PC-9 (cell line): ENCODE measurements around the gene CUX1. TPM values are rescaled to one million over a fixed set of nuclear protein-coding genes. Genes with fewer than 3 reads are reported as not detected.

Experiments
- BruUV-seq: library from RNA; stranded (reverse); fragments of 400-500 nt; replicated peaks from 2 replicates; lab custom pipeline; 2021; lab: Mats Ljungman, UMichigan
- CTCF ChIA-PET: fragments of 300-600 bp; sonication (Branson Sonifier 250); formaldehyde crosslinking; loops from one replicate; lab custom pipeline; 2022; ENCODE audit warnings: antibody characterized with exemption; lab: Charles Lee
- POLR2A ChIA-PET: fragments of 300-600 bp; sonication (Branson Sonifier 250); formaldehyde crosslinking; loops from one replicate; lab custom pipeline; 2022; ENCODE audit warnings: antibody characterized with exemption; ENCODE audit not compliant: unreplicated experiment; lab: Charles Lee
- DNase-seq, 2 experiments: peaks; one replicate each; pipeline versions ENCODE4 v3.0.0 to v3.0.0-alpha.2; 2015 to 2022; ENCODE audit warnings: mixed read lengths in 1 of 2
- H2AFZ ChIP-seq: fragments of 200-600 bp; sonication (generic); 2 replicates; pipeline ENCODE4 v1.8.1; 2017; ENCODE audit warnings: antibody characterized with exemption
- H3F3A ChIP-seq: fragments of 200-600 bp; sonication (generic); 2 replicates; pipeline ENCODE4 v1.8.1; 2017; ENCODE audit warnings: antibody characterized with exemption, mild to moderate bottlenecking, low read depth; ENCODE audit not compliant: insufficient read depth
- H3K27ac ChIP-seq: fragments of 200-600 bp; sonication (generic); 2 replicates; pipeline ENCODE4 v1.6.1; 2016; ENCODE audit warnings: mixed run types
- H3K27me3 ChIP-seq: fragments of 200-600 bp; sonication (generic); 2 replicates; pipeline ENCODE4 v1.6.1; 2016; ENCODE audit warnings: low read depth, mixed run types; ENCODE audit not compliant: insufficient read depth
- H3K36me3 ChIP-seq: fragments of 200-600 bp; sonication (generic); 2 replicates; pipeline ENCODE4 v1.6.1; 2016; ENCODE audit warnings: low read depth, mixed run types
- H3K4me1 ChIP-seq: fragments of 200-600 bp; sonication (generic); replicated peaks from 2 replicates; pipeline ENCODE4 v1.6.1; 2016; ENCODE audit warnings: mixed run types; ENCODE audit not compliant: insufficient read depth
- H3K4me2 ChIP-seq: fragments of 200-600 bp; sonication (generic); 2 replicates; pipeline ENCODE4 v1.6.1; 2017; ENCODE audit warnings: mixed run types
- H3K4me3 ChIP-seq: fragments of 200-600 bp; sonication (generic); 2 replicates; pipeline ENCODE4 v1.6.1; 2016; ENCODE audit warnings: mixed run types
- H3K79me2 ChIP-seq: fragments of 200-600 bp; sonication (generic); 2 replicates; pipeline ENCODE4 v1.6.1; 2017; ENCODE audit warnings: low read depth, mixed run types
- H3K9me2 ChIP-seq: fragments of 200-600 bp; sonication (generic); 2 replicates; pipeline ENCODE4 v1.8.1; 2017; ENCODE audit warnings: mild to moderate bottlenecking; ENCODE audit not compliant: insufficient read depth
- H3K9me3 ChIP-seq: fragments of 200-600 bp; sonication (generic); 2 replicates; pipeline ENCODE4 v1.8.1; 2016; ENCODE audit warnings: low read depth; ENCODE audit not compliant: insufficient read depth
- H4K20me1 ChIP-seq: fragments of 200-600 bp; sonication (generic); 2 replicates; pipeline ENCODE4 v1.8.1; 2017; ENCODE audit not compliant: insufficient read depth
- EZH2 ChIP-seq: fragments of 200-600 bp; sonication (generic); IDR thresholded peaks from 2 replicates; pipeline ENCODE4 v1.8.0; 2017; ENCODE audit warnings: antibody characterized with exemption, low read depth
- intact Hi-C: fragments of 100-400 bp; cut with micrococcal nuclease; formaldehyde crosslinking; loops from one replicate; pipeline ENCODE4 v1.10.0; 2022; ENCODE audit not compliant: unreplicated experiment
- total RNA-seq: library from RNA; stranded (reverse); gene quantifications from 2 replicates; pipeline ENCODE4 v1.2.3, GENCODE V29; 2021
- TF ChIP-seq, protein P1 (sequence below): fragments of 200-600 bp; sonication (generic); conservative IDR thresholded peaks from 2 replicates; pipeline ENCODE4 v1.6.1; 2017; ENCODE audit warnings: mixed run types, antibody characterized with exemption, mild to moderate bottlenecking, moderate library complexity

The CUX1 gene
- total RNA-seq, 1 experiment from 2014 or later, result 83.3 TPM

DNA sequence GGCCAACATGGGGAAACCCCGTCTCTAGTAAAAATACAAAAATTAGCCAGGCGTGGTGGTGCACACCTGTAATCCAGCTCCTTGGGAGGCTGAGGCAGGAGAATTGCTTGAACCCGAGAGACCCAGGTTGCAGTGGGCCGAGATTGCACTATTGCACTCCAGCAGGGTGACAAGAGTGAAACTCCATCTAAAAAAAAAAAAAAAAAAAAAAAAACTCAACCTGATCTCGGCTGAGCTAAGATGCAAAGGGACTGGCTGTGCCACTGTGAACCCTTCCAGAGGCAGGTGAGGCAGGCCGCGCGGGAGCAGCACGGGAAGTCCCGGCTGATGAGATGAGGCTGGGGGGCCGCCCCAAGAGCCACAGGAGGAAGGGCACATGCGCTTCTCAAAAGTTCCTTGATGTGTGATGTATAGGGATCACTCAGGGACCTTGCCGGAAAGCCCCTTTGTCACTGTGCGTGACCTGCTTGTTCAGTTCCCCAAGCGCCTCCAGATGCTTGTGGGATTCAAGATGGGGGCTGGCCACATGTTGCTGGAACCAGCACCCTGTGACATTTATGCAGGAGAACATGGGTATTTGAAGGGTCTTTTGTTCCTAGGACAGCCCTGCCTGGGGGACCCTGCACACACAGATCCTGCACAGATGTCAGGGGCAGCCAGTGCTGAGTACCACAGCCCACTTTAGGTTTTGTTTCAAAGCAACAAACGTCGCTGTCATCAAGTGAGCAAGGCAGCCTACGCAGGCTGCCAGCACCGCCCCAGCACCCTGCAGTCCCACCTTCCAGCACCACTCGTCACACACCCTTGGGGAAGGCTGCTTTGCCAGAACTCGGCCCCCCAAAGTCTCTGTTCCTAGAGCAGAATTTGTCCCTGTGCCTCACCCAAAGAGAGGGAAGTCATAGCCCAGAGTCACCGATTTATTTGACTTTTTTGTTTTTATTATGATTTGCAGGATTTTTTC lies 394.4 kb downstream of the CUX1 start:
- H3K27ac ChIP-seq, result no peak overlapping the region
- no peaks in the 10 kb centered on the region for H3K27me3 ChIP-seq
- no peaks in the 10 kb centered on the region for H3K9me2 ChIP-seq
- H3K36me3 ChIP-seq, result no peaks in the 10 kb centered on the region
- H2AFZ ChIP-seq, result no peak overlapping the region
- intact Hi-C loops, result no loop called here
- no peaks in the 10 kb centered on the region for H3K79me2 ChIP-seq
- TF ChIP-seq, protein P1, sequence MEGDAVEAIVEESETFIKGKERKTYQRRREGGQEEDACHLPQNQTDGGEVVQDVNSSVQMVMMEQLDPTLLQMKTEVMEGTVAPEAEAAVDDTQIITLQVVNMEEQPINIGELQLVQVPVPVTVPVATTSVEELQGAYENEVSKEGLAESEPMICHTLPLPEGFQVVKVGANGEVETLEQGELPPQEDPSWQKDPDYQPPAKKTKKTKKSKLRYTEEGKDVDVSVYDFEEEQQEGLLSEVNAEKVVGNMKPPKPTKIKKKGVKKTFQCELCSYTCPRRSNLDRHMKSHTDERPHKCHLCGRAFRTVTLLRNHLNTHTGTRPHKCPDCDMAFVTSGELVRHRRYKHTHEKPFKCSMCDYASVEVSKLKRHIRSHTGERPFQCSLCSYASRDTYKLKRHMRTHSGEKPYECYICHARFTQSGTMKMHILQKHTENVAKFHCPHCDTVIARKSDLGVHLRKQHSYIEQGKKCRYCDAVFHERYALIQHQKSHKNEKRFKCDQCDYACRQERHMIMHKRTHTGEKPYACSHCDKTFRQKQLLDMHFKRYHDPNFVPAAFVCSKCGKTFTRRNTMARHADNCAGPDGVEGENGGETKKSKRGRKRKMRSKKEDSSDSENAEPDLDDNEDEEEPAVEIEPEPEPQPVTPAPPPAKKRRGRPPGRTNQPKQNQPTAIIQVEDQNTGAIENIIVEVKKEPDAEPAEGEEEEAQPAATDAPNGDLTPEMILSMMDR, result no peak
- no peak for TF ChIP-seq EZH2
- H3K4me3 ChIP-seq, result no peak overlapping the region
- H3F3A ChIP-seq, result no peaks in the 10 kb centered on the region
- ChIA-PET CTCF (no interaction called here), POLR2A (no interaction called here)
- no peak for DNase-seq
- H3K4me1 ChIP-seq, result no peaks in the 10 kb centered on the region
- no peak overlapping the region for H3K4me2 ChIP-seq
- H4K20me1 ChIP-seq, result no peaks in the 10 kb centered on the region
- no TSS peak for BruUV-seq
- H3K9me3 ChIP-seq, result no peaks in the 10 kb centered on the region

DNA sequence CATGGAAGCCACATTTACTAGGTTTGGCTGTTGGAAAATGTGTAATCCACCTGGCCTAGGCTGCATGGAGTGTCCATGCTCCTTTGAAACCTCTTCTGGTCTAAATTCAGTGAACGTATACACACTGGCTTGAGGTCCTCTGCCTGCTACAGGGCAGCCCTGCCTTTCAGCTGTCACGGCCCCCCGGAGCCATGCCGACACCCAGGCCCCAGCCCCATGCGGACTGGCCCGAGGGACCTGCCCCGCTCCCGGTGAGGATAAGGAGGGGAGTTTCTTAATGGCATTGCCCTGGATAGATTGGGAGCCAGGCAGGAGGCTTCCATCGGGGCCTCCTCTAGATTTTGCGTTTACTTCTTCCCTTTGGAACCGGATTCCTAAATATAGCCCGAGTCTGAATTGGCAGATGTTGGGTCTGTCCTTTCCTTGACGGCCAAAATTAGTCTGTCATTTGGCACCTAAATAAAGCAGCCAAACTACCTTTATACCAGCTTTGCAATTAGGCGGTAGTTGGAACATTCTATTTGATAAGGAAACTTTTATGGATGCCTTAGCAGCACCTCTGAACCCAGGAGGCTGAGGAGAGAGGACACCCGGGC lies 397.1 kb downstream of the CUX1 start:
- POLR2A ChIA-PET, result no interaction called here
- Histone ChIP-seq H3K4me2 (no peak overlapping the region), H3K9me3 (no peaks in the 10 kb centered on the region), H2AFZ (no peak overlapping the region), H3K36me3 (no peaks in the 10 kb centered on the region), H3K9me2 (no peaks in the 10 kb centered on the region), H3K4me3 (no peak overlapping the region), H3K4me1 (no peaks in the 10 kb centered on the region), H3K27ac (no peak overlapping the region), H3F3A (no peaks in the 10 kb centered on the region), H3K79me2 (no peaks in the 10 kb centered on the region), H3K27me3 (no peaks in the 10 kb centered on the region), H4K20me1 (no peaks in the 10 kb centered on the region)
- no TSS peak for BruUV-seq
- intact Hi-C loops, result no loop called here
- DNase-seq, result no peak
- TF ChIP-seq, protein P1, result no peak
- TF ChIP-seq EZH2, result no peak
- CTCF ChIA-PET, result no interaction called here

DNA sequence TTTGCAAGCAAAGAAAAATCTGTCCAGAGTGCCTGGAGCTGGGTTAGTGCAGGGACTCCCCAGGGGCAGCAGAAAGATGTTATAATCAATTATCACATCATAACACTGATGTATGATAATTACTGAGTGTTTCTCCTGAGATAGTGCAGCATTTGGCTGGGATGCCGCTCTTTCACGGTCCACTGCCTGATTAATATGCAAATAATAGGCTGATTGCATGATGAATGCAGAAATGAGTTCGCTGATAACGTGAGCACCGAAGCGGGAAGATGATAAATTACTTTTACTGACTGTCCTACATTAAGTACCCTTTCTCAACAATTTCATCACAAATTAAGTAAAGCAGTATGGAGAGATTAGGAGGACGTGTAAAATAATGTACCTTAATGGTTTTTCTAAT lies 397.8 kb downstream of the CUX1 start:
- H3K27ac ChIP-seq, result no peak overlapping the region
- no peaks in the 10 kb centered on the region for H3K36me3 ChIP-seq
- POLR2A ChIA-PET, result no interaction called here
- H3K4me3 ChIP-seq, result no peak overlapping the region
- H3K9me2 ChIP-seq, result no peaks in the 10 kb centered on the region
- H2AFZ ChIP-seq, result no peak overlapping the region
- no peaks in the 10 kb centered on the region for H3F3A ChIP-seq
- intact Hi-C loops, result no loop called here
- BruUV-seq, result no TSS peak
- no peaks in the 10 kb centered on the region for H3K9me3 ChIP-seq
- H3K79me2 ChIP-seq, result no peaks in the 10 kb centered on the region
- H3K4me2 ChIP-seq, result no peak overlapping the region
- no peaks in the 10 kb centered on the region for H4K20me1 ChIP-seq
- DNase-seq, result no peak
- CTCF ChIA-PET, result no interaction called here
- TF ChIP-seq, protein P1, result no peak
- TF ChIP-seq EZH2, result no peak
- H3K27me3 ChIP-seq, result no peaks in the 10 kb centered on the region
- no peaks in the 10 kb centered on the region for H3K4me1 ChIP-seq
